Ascending aorta (tissue), 2 donors: Measurements from ENCODE around the gene TRAT1. TPM values are rescaled to one million over a fixed set of nuclear protein-coding genes. Genes with fewer than 3 reads are reported as not detected.

Experiments
- DNase-seq, 2 donors: peaks; one replicate each; pipeline ENCODE4 v3.0.0-alpha.2; 2019; ENCODE audit warnings: low spot score in 2 of 2
- H3K27ac ChIP-seq, 2 donors: fragments of 200-600 bp; sonication (generic); one replicate each; pipeline ENCODE4 v1.5.1; 2016 to 2017; ENCODE audit warnings: mild to moderate bottlenecking in 1 of 2
- H3K27me3 ChIP-seq: fragments of 200-600 bp; sonication (generic); one replicate; pipeline ENCODE4 v1.5.1; 2017
- H3K36me3 ChIP-seq, 2 donors: fragments of 200-600 bp; sonication (generic); one replicate each; pipeline ENCODE4 v1.5.1; 2016
- H3K4me1 ChIP-seq, 2 donors: fragments of 200-600 bp; sonication (generic); one replicate each; pipeline ENCODE4 v1.5.1; 2016 to 2017; ENCODE audit warnings: mild to moderate bottlenecking in 1 of 2
- H3K4me3 ChIP-seq, 2 donors: fragments of 200-600 bp; sonication (generic); one replicate each; pipeline ENCODE4 v1.5.1; 2016 to 2017; ENCODE audit warnings: mild to moderate bottlenecking in 1 of 2
- H3K9me3 ChIP-seq, 2 donors: fragments of 200-600 bp; sonication (generic); one replicate each; pipeline ENCODE4 v1.5.1; 2016
- CTCF ChIP-seq, 3 experiments: fragments of 200-600 bp in 2 of 3; fragments of 450-650 bp in 1 of 3; sonication (generic) in 2 of 3; IDR thresholded peaks; one replicate each; pipeline ENCODE4 v1.5.1; 2016 to 2019; ENCODE audit warnings: antibody characterized with exemption in 3 of 3, mild to moderate bottlenecking in 1 of 3, moderate library complexity in 1 of 3
- intact Hi-C: fragments of 100-400 bp; cut with DNase I; formaldehyde crosslinking; loops from one replicate; pipeline ENCODE4 v1.15.1; 2023
- total RNA-seq: library from RNA; depleted of rRNA; stranded (reverse); fragments of >200 nt; gene quantifications from one replicate; pipeline ENCODE4 v1.1.0, GENCODE V29; 2016

Gene TRAT1
- total RNA-seq, result 3.7 TPM

GRCh38 chr3:108822123-108822897 lies at the start of gene TRAT1:
TSS of gene TRAT1 (plus strand) at chr3:108822786. CDS start at chr3:108822928, 142 bp downstream.
- no peak for TF ChIP-seq CTCF (IDR thresholded peaks at IDR 0.05)
- no peak for DNase-seq

DNA sequence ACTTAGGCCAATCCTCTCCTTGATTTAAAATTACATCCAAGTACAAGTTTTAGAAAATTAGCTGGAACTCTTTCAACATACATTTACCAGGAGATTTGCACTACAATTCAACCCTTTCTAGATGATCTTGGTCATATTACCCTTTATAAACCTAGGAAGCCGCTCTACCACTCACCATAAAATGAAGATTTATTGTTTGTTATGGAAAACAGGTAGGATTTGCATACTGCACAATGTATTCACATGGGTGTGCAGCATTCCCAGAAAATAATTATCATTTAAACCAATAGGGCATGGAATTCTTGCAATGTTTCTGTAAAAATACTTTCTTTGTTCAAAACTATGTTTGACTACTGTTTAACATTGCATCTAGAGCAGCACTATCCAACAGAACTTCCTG lies 46.9 kb upstream of the TRAT1 start:
- no peak overlapping the region for H3K27ac ChIP-seq
- DNase-seq, result no peak
- no peaks in the 10 kb centered on the region for H3K4me1 ChIP-seq
- intact Hi-C loops, result no loop called here
- H3K4me3 ChIP-seq, result no peak overlapping the region
- no peaks in the 10 kb centered on the region for H3K27me3 ChIP-seq
- no peak for TF ChIP-seq CTCF (IDR thresholded peaks at IDR 0.05)
- no peaks in the 10 kb centered on the region for H3K36me3 ChIP-seq
- no peaks in the 10 kb centered on the region for H3K9me3 ChIP-seq

More at GRCh38 chr3:108822123-108822897, at the start of gene TRAT1:
- intact Hi-C loops, result no loop called here
- Histone ChIP-seq H3K4me3 (no peak within 1 kb of the TSS), H3K27me3 (no peaks in the 10 kb centered on the region), H3K27ac (no peak within 1 kb of the TSS), H3K9me3 (no peaks in the 10 kb centered on the region), H3K36me3 (no peaks in the 10 kb centered on the region), H3K4me1 (no peaks in the 10 kb centered on the region)

DNA sequence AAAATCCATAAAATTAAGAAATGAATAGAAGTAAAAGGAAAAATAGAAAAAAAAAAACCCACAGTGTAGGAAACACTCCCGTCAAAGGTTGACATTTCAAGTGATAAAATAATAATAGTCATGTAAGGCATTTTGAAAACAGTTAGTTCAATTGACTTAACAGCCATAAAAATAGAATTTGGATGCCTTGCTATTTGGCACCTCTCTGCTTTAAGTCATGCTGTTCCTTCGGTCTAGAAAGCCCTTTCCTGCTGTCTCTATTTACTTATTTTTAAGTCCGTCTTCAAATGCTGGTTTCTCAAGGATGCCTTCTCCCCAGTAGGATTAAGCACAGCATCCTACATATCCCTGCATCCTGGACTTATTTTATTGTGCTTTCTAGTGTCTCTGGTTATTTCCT lies 43.1 kb upstream of the TRAT1 start:
- intact Hi-C loops, result no loop called here
- no peaks in the 10 kb centered on the region for H3K27me3 ChIP-seq
- TF ChIP-seq CTCF (IDR thresholded peaks at IDR 0.05), result no peak
- DNase-seq, result no peak
- H3K4me1 ChIP-seq, result no peaks in the 10 kb centered on the region
- H3K4me3 ChIP-seq, result no peak overlapping the region
- H3K27ac ChIP-seq, result no peak overlapping the region
- no peaks in the 10 kb centered on the region for H3K9me3 ChIP-seq
- H3K36me3 ChIP-seq, result no peaks in the 10 kb centered on the region

DNA sequence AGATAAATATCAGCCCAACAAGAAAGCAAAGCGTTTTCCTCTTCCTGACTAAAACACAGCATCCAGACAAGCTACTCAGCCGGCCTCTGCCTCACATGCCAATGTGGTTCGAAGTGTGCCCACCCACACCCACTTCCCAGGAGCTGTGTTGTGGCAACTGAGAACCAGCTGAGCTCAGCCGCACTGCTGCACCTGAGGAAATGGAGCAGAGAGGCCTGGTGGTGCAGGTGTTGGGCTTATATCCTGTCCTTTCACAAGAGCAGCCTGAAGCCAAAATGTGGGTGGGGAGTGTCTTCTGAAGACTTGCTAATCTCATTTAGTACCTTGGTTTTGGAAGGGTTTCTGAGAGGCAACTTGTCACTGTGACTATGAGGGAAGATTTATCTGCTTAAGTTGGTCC lies 42.4 kb upstream of the TRAT1 start:
- Histone ChIP-seq H3K27me3 (no peaks in the 10 kb centered on the region), H3K4me1 (no peaks in the 10 kb centered on the region)
- DNase-seq, result no peak

GRCh38 chr3:108791473-108791872 lies 31.1 kb upstream of the TRAT1 start:
- intact Hi-C loops, result no loop called here
- no peak for TF ChIP-seq CTCF (IDR thresholded peaks at IDR 0.05)

More for the DNA sequence above, 42.4 kb upstream of the TRAT1 start:
- H3K9me3 ChIP-seq, result no peaks in the 10 kb centered on the region
- intact Hi-C loops, result no loop called here
- H3K4me3 ChIP-seq, result no peak overlapping the region
- H3K27ac ChIP-seq, result no peak overlapping the region
- no peaks in the 10 kb centered on the region for H3K36me3 ChIP-seq
- TF ChIP-seq CTCF (IDR thresholded peaks at IDR 0.05), result no peak

More at GRCh38 chr3:108791473-108791872, 31.1 kb upstream of the TRAT1 start:
- H3K4me3 ChIP-seq, result no peak overlapping the region
- no peak overlapping the region for H3K27ac ChIP-seq
- no peaks in the 10 kb centered on the region for H3K36me3 ChIP-seq
- H3K27me3 ChIP-seq, result no peaks in the 10 kb centered on the region
- DNase-seq, result no peak
- H3K9me3 ChIP-seq, result no peaks in the 10 kb centered on the region
- H3K4me1 ChIP-seq, result no peaks in the 10 kb centered on the region
